Keratinocyte (primary cell): ENCODE data around the gene USHBP1. TPM values are rescaled to one million over a fixed set of nuclear protein-coding genes. Genes with fewer than 3 reads are reported as not detected.

ENCODE experiments used
- DNase-seq: peaks from one replicate; pipeline ENCODE4 v3.0.0-alpha.2; 2011; ENCODE audit warnings: low read depth, missing footprints, low spot score
- FAIRE-seq: peaks from 2 replicates; lab custom pipeline; 2011; peaks lifted over from hg19 to GRCh38; lab: Jason Lieb, UNC
- H2AFZ ChIP-seq: 2 replicates; pipeline ENCODE4 v1.6.0; 2012; ENCODE audit warnings: low read length, control low read depth, inconsistent platforms; ENCODE audit not compliant: control insufficient read depth
- H3K27ac ChIP-seq: 2 replicates; pipeline ENCODE4 v1.5.1; 2011; ENCODE audit warnings: low read length; ENCODE audit not compliant: control insufficient read depth, insufficient read depth
- H3K27me3 ChIP-seq: 3 replicates; pipeline ENCODE4 v1.6.0; 2011; ENCODE audit warnings: low read length; ENCODE audit not compliant: control insufficient read depth, insufficient read depth; ENCODE audit errors: extremely low read depth
- H3K36me3 ChIP-seq, 2 experiments: 2 replicates in 1 of 2; 3 replicates in 1 of 2; pipeline ENCODE4 v1.5.1; 2011; ENCODE audit warnings: low read length in 2 of 2, mild to moderate bottlenecking in 1 of 2; ENCODE audit not compliant: control insufficient read depth in 2 of 2, insufficient read depth in 2 of 2; ENCODE audit errors: extremely low read depth in 1 of 2
- H3K4me1 ChIP-seq: 3 replicates; pipeline ENCODE4 v1.5.1; 2011; ENCODE audit warnings: low read length; ENCODE audit not compliant: control insufficient read depth, insufficient read depth; ENCODE audit errors: extremely low read depth
- H3K4me2 ChIP-seq: 3 replicates; pipeline ENCODE4 v1.6.0; 2011; ENCODE audit warnings: low read depth, low read length; ENCODE audit not compliant: control insufficient read depth, insufficient read depth; ENCODE audit errors: extremely low read depth
- H3K4me3 ChIP-seq, 3 experiments: fragments of 200-600 bp in 1 of 3; sonication (generic) in 1 of 3; 2 replicates in 2 of 3; 3 replicates in 1 of 3; pipeline ENCODE4 v1.5.1; 2011 to 2016; ENCODE audit warnings: low read length in 3 of 3, mild to moderate bottlenecking in 3 of 3, control low read depth in 2 of 3, inconsistent platforms in 1 of 3, low read depth in 1 of 3, mixed read lengths in 1 of 3, mixed run types in 1 of 3, moderate library complexity in 1 of 3; ENCODE audit not compliant: control insufficient read depth in 2 of 3, insufficient read depth in 2 of 3; ENCODE audit errors: extremely low read depth in 1 of 3
- H3K79me2 ChIP-seq: 2 replicates; pipeline ENCODE4 v1.6.0; 2012; ENCODE audit warnings: low read length; ENCODE audit not compliant: control insufficient read depth, insufficient read depth
- H3K9ac ChIP-seq: 3 replicates; pipeline ENCODE4 v1.6.0; 2011; ENCODE audit warnings: low read length; ENCODE audit not compliant: control insufficient read depth, insufficient read depth; ENCODE audit errors: extremely low read depth
- H3K9me1 ChIP-seq: 3 replicates; pipeline ENCODE4 v1.6.0; 2011; ENCODE audit warnings: low read length; ENCODE audit not compliant: control insufficient read depth, insufficient read depth; ENCODE audit errors: extremely low read depth
- H3K9me3 ChIP-seq: 2 replicates; pipeline ENCODE4 v1.5.1; 2012; ENCODE audit warnings: low read depth, low read length; ENCODE audit not compliant: control insufficient read depth
- H4K20me1 ChIP-seq: 3 replicates; pipeline ENCODE4 v1.6.0; 2011; ENCODE audit warnings: low read length; ENCODE audit not compliant: control insufficient read depth, insufficient read depth; ENCODE audit errors: extremely low read depth
- CTCF ChIP-seq, 3 experiments: IDR thresholded peaks in 1 of 3; conservative IDR thresholded peaks in 1 of 3; optimal IDR thresholded peaks in 1 of 3; 2 replicates in 2 of 3; 3 replicates in 1 of 3; pipeline versions ENCODE3 to v1.5.1; 2011; ENCODE audit warnings: low read length in 3 of 3, mild to moderate bottlenecking in 3 of 3, moderate library complexity in 2 of 3, control low read depth in 1 of 3, inconsistent platforms in 1 of 3; ENCODE audit not compliant: insufficient read depth in 2 of 3; ENCODE audit errors: extremely low read depth in 1 of 3
- EZH2 ChIP-seq: IDR thresholded peaks from one replicate; pipeline ENCODE4 v1.6.1; 2012; ENCODE audit warnings: inconsistent platforms, mild to moderate bottlenecking, low read length, moderate library complexity
- dilution Hi-C: fragments of 300-500 bp; cut with MboI; formaldehyde crosslinking; loops from one replicate; pipeline ENCODE4 v1.7.0; 2020; ENCODE audit warnings: low sequenced_read_pairs; ENCODE audit not compliant: extremely low pct_ligation_motif_present
- polyA plus RNA-seq, 5 experiments: library from polyadenylated mRNA; depleted of rRNA in 3 of 5; stranded (reverse) in 3 of 5; stranded (forward) in 1 of 5; unstranded in 1 of 5; fragments of >200 nt; gene quantifications; 1 replicate in 1 of 5; 2 replicates in 3 of 5; 3 replicates in 1 of 5; pipeline versions ENCODE4 v1.2.1 to v1.2.3, GENCODE V29; 2011 to 2012; ENCODE audit warnings: missing spikeins in 2 of 5, low read depth in 1 of 5, low replicate concordance in 1 of 5

The USHBP1 gene
- polyA plus RNA-seq, 1 donor (not counting 4 experiments of a cell fraction or from before 2014, with no cell fraction given) = not detected

DNA sequence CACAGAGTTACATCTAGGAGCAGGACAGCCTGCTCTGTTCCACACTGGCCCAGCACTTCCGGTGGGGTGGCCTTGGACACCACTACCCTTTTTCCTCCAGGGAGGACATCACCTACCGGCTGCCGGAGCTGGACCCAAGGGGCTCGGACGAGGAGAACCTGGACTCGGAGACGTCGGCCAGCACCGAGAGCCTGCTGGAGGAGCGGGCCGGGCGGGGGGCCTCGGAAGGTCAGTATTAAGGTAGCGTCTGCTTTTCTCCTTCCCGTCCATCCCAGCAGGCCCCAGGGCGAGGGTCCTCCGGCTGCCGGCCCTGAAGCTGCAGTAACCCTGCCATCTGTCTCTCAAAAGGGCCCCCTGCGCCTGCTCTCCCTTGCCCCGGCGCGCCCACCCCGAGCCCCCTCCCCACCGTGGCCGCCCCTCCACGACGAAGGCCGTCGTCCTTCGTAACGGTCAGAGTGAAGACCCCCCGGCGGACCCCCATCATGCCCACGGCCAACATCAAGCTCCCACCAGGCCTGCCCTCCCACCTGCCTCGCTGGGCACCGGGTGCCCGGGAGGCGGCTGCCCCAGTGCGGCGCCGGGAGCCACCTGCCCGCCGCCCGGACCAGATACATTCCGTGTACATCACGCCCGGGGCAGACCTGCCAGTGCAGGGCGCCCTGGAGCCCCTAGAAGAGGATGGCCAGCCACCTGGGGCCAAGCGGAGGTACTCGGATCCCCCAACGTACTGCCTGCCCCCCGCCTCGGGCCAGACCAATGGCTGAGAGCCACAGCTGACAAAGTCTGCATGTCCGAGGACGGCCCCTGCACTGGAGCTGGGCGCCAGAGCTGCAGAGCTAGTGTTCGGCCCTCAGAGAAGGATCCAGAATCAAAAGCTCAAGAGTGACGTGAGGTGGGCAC is 52.7 kb downstream of the USHBP1 start:
- no peak for TF ChIP-seq EZH2
- TF ChIP-seq CTCF (optimal IDR thresholded peaks at IDR 0.05 in 1 of 3, IDR thresholded peaks at IDR 0.05 in 1 of 3, conservative IDR thresholded peaks at IDR 0.05 in 1 of 3; ENCODE audit: extremely low read depth in 1 of 3, insufficient read depth in 2 of 3, low read length in 3 of 3) = no peak
- H3K9me3 ChIP-seq = no peaks in the 10 kb centered on the region
- FAIRE-seq = no peak
- peaks cover 6 to 25% of the 10 kb centered on the region in 2 experiments for H3K36me3 ChIP-seq
- DNase-seq = no peak
- H3K27ac ChIP-seq = no peak overlapping the region
- H3K9me1 ChIP-seq = no peaks in the 10 kb centered on the region
- no peak overlapping the region for H2AFZ ChIP-seq
- no peaks in the 10 kb centered on the region for H3K79me2 ChIP-seq
- H3K4me3 ChIP-seq = no peak overlapping the region
- H3K4me2 ChIP-seq = no peak overlapping the region
- no peak overlapping the region for H3K9ac ChIP-seq
- dilution Hi-C loops = no loop called here
- peaks cover 7% of the 10 kb centered on the region for H3K4me1 ChIP-seq
- H4K20me1 ChIP-seq = no peaks in the 10 kb centered on the region
- no peaks in the 10 kb centered on the region for H3K27me3 ChIP-seq

DNA sequence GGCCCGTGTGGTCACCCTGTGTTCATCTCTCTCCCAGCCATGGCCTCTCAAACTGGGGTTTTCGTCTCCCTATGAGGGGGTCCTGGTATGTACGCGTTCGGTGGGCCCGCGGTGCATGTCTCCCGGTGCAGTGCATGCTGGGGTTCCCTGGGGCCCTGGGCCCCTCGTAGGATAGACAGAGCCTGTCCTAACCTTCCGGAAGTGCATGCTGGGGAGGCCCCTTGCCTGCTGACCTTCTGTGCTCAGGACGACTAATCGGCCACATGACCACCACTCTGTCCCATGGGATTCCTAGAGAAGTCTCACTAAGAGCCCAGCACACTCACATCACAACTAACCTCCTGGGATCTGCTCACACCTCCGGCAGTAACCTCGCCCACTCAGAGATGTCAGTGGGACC is 54.2 kb downstream of the USHBP1 start:
- Histone ChIP-seq H3K9me1 (no peaks in the 10 kb centered on the region), H4K20me1 (no peaks in the 10 kb centered on the region), H3K27me3 (no peaks in the 10 kb centered on the region), H2AFZ (no peak overlapping the region), H3K79me2 (no peaks in the 10 kb centered on the region), H3K36me3 (peaks cover 14 to 25% of the 10 kb centered on the region in 2 experiments), H3K9ac (no peak overlapping the region), H3K4me2 (no peak overlapping the region), H3K9me3 (no peaks in the 10 kb centered on the region), H3K4me1 (peaks cover 7% of the 10 kb centered on the region), H3K4me3 (no peak overlapping the region), H3K27ac (no peak overlapping the region)
- DNase-seq (no peak), FAIRE-seq (no peak)
- TF ChIP-seq EZH2 (no peak), CTCF (optimal IDR thresholded peaks at IDR 0.05 in 1 of 3, IDR thresholded peaks at IDR 0.05 in 1 of 3, conservative IDR thresholded peaks at IDR 0.05 in 1 of 3; ENCODE audit: extremely low read depth in 1 of 3, insufficient read depth in 2 of 3, low read length in 3 of 3) (no peak)
- dilution Hi-C loops = no loop called here
